Suprapubic skin (tissue), 4 donors: ENCODE results near the gene SFRP4. TPM values are rescaled to one million over a fixed set of nuclear protein-coding genes. Genes with fewer than 3 reads are reported as not detected.

Experiments used
- DNase-seq, 2 donors: peaks; one replicate each; pipeline ENCODE4 v3.0.0-alpha.2; 2019; ENCODE audit warnings: low spot score in 2 of 2
- H3K27ac ChIP-seq: fragments of 200-600 bp; sonication (generic); one replicate; pipeline ENCODE4 v1.5.1; 2019
- H3K27me3 ChIP-seq: fragments of 200-600 bp; sonication (generic); one replicate; pipeline ENCODE4 v1.5.1; 2019
- H3K36me3 ChIP-seq: fragments of 200-600 bp; sonication (generic); one replicate; pipeline ENCODE4 v1.5.1; 2019
- H3K4me1 ChIP-seq: fragments of 200-600 bp; sonication (generic); one replicate; pipeline ENCODE4 v1.5.1; 2019
- H3K4me3 ChIP-seq: fragments of 200-600 bp; sonication (generic); one replicate; pipeline ENCODE4 v1.5.1; 2019; ENCODE audit warnings: mild to moderate bottlenecking
- H3K9me3 ChIP-seq: fragments of 200-600 bp; sonication (generic); one replicate; pipeline ENCODE4 v1.5.1; 2019
- EP300 ChIP-seq: sonication (generic); formaldehyde crosslinking; IDR thresholded peaks from one replicate; pipeline ENCODE4 v1.6.1; 2017; ENCODE audit warnings: antibody characterized with exemption
- POLR2A ChIP-seq, 2 donors: fragments of 450-650 bp; IDR thresholded peaks; one replicate each; pipeline ENCODE4 v1.6.1; 2017; ENCODE audit warnings: antibody characterized with exemption in 2 of 2, mild to moderate bottlenecking in 2 of 2, moderate library complexity in 2 of 2
- POLR2AphosphoS5 ChIP-seq, 3 donors: sonication (generic); formaldehyde crosslinking; IDR thresholded peaks; one replicate each; pipeline ENCODE4 v1.6.1; 2017; ENCODE audit warnings: antibody characterized with exemption in 3 of 3
- WGBS: methylation state at CpG from one replicate; pipeline ENCODE4 v1.1.5; 2018; 5-methylcytosine and 5-hydroxymethylcytosine counted together
- total RNA-seq, 4 donors: library from RNA; depleted of rRNA; stranded (reverse); fragments of >200 nt; gene quantifications; one replicate each; pipeline ENCODE4 v1.1.0, GENCODE V29; 2016
- TF ChIP-seq, protein P1 (sequence below), 2 donors: fragments of 200-600 bp in 1 of 2; fragments of 450-650 bp in 1 of 2; sonication (generic) in 1 of 2; IDR thresholded peaks; one replicate each; pipeline ENCODE4 v1.5.1; 2016 to 2019; ENCODE audit warnings: antibody characterized with exemption in 2 of 2, mild to moderate bottlenecking in 1 of 2, moderate library complexity in 1 of 2

The SFRP4 gene
- total RNA-seq, 4 donors from 2014 or later, result 0.17 to 0.68 (median 0.34) TPM; not detected in 1

DNA sequence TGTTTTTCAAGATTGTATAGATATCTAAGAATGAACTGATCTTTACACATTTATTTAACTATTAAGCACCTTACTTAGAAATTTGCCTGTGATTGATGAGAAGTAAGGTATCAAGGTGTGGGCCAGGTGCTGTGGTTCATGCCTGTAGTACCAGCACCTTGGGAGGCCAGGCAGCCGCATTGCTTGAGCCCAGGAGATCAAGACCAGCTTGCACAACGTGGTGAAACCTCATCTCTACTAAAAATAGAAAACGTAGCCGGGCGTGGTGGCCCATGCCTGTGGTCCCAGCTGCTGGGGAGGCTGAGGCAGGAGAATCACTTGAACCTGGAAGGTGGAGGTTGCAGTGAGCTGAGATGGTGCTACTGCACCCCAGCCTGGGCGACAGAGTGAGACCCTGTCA is 34.5 kb downstream of the SFRP4 start:
- Histone ChIP-seq H3K36me3 (no peaks in the 10 kb centered on the region), H3K4me1 (no peaks in the 10 kb centered on the region), H3K9me3 (no peaks in the 10 kb centered on the region), H3K4me3 (no peak overlapping the region), H3K27me3 (no peaks in the 10 kb centered on the region), H3K27ac (no peak overlapping the region)
- no peak for DNase-seq
- TF ChIP-seq POLR2AphosphoS5 (IDR thresholded peaks at IDR 0.05) (no peak), POLR2A (IDR thresholded peaks at IDR 0.05) (no peak), EP300 (no peak)
- TF ChIP-seq, protein P1, sequence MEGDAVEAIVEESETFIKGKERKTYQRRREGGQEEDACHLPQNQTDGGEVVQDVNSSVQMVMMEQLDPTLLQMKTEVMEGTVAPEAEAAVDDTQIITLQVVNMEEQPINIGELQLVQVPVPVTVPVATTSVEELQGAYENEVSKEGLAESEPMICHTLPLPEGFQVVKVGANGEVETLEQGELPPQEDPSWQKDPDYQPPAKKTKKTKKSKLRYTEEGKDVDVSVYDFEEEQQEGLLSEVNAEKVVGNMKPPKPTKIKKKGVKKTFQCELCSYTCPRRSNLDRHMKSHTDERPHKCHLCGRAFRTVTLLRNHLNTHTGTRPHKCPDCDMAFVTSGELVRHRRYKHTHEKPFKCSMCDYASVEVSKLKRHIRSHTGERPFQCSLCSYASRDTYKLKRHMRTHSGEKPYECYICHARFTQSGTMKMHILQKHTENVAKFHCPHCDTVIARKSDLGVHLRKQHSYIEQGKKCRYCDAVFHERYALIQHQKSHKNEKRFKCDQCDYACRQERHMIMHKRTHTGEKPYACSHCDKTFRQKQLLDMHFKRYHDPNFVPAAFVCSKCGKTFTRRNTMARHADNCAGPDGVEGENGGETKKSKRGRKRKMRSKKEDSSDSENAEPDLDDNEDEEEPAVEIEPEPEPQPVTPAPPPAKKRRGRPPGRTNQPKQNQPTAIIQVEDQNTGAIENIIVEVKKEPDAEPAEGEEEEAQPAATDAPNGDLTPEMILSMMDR (IDR thresholded peaks at IDR 0.05), result no peak
- 85% methylated on average over 6 of the region's 6 CpGs for WGBS

Other genes with a start within 250 kb of the SFRP4 start
- 1 to 10 TPM in 1 of 4 donors, under 1 TPM in 1, not detected in 2; 0.80 to 2.0 TPM for gene GPR141, start 233.1 kb downstream of the SFRP4 start, total RNA-seq
- 1 to 10 TPM in 2 of 4 donors, not detected in 2; 2.0 to 7.3 TPM for gene NME8, start 68.2 kb downstream of the SFRP4 start, total RNA-seq
- 1 to 10 TPM; 2.2 to 4.9 (median 4.2) TPM for gene EPDR1, start 3.8 kb upstream of the SFRP4 start, total RNA-seq